Spinal cord (tissue), 10 donors: ENCODE measurements around the gene NOM1. TPM values are rescaled to one million over a fixed set of nuclear protein-coding genes. Genes with fewer than 3 reads are reported as not detected.

Experiments
- DNase-seq, 6 donors: peaks; one replicate each; pipeline versions ENCODE4 v3.0.0 to v3.0.0-alpha.2; 2013 to 2015; ENCODE audit warnings: low spot score in 6 of 6, low read depth in 4 of 6
- H3K27ac ChIP-seq: one replicate; pipeline ENCODE4 v1.5.1; 2013; ENCODE audit warnings: low read depth, low read length, control low read depth
- H3K27me3 ChIP-seq: one replicate; pipeline ENCODE4 v1.6.1; 2013; ENCODE audit warnings: low read length; ENCODE audit not compliant: control insufficient read depth, insufficient read depth
- H3K36me3 ChIP-seq: one replicate; pipeline ENCODE4 v1.6.1; 2013; ENCODE audit warnings: low read length; ENCODE audit not compliant: control insufficient read depth, insufficient read depth
- H3K4me1 ChIP-seq: one replicate; pipeline ENCODE4 v1.6.1; 2013; ENCODE audit warnings: low read length; ENCODE audit not compliant: control insufficient read depth, insufficient read depth
- H3K4me3 ChIP-seq: one replicate; pipeline ENCODE4 v1.5.1; 2013; ENCODE audit warnings: low read depth, low read length, control low read depth
- H3K9me3 ChIP-seq: one replicate; pipeline ENCODE4 v1.6.1; 2013; ENCODE audit warnings: low read length; ENCODE audit not compliant: control insufficient read depth, insufficient read depth
- WGBS: methylation state at CpG from one replicate; pipeline ENCODE4 v1.1.5; 2013; ENCODE audit warnings: missing lambda C conversion rate; ENCODE audit not compliant: insufficient coverage; 5-methylcytosine and 5-hydroxymethylcytosine counted together
- polyA plus RNA-seq, 2 donors: library from polyadenylated mRNA; unstranded; fragments of 120-200 nt; gene quantifications; one replicate each; pipeline ENCODE4 v1.2.1, GENCODE V29; 2013; ENCODE audit not compliant: insufficient read length in 2 of 2
- total RNA-seq, 2 donors: library from RNA; depleted of rRNA in 1 of 2; stranded (reverse); fragments of 120-200 nt in 1 of 2; fragments of >200 nt in 1 of 2; gene quantifications; one replicate each; pipeline versions ENCODE4 v1.2.3 to v1.2.4, GENCODE V29; 2013 to 2014
- donor health status: healthy.

The NOM1 gene
- total and polyA plus RNA-seq, 4 donors: 13.5 to 24.4 (median 20.1) TPM

DNA sequence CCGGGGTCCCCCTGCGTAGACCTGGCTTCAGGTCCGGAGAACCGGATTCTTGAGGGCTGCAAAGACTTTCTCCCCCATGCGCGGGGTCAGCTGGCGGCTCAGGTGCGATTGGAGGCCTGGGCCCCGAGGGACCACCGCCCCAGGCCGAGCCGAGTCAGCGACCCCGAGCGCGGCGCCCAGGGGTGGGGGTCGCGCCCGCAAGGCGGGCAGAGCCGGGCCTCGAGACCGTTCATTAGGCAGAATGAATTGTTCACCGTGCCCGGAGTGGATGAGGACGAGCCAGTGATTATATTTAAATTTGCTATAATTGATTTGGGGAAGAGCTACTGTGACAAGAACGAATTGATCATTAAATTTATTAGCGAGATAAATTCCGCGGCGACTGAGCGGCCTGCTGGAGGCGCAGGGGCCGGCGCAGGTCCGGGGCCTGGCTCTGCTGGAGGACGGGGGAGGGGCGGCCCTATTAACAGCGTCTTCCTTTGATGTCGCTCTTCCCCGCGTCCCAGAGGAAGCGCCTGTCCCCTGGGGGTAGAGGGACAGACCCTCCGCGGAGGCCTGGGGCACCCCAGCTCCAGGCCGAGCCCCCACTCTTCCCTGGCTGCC is 53.4 kb downstream of the NOM1 start:
- DNase-seq: peak in 1 of 6 donors; percentile 14

DNA sequence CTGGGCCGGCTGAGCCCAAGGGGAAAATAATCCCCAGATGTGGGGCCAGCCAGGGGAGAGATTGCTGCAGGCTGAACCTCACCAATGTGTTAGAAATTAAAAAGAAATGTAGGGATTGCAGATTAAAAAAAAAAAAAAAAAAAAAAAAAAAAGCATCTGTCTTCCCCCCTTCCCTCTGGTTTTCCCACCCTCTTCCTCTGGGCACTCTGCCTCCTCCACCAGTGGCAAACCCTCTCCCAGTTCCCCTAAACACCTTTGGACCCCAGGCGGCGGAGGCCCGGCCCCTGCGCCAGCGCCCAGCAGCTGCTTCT is 53.9 kb downstream of the NOM1 start:
- H3K27me3 ChIP-seq: peaks cover 97% of the 10 kb centered on the region
- no peak overlapping the region for H3K4me3 ChIP-seq
- DNase-seq: no peak
- peaks cover 37% of the 10 kb centered on the region for H3K4me1 ChIP-seq
- WGBS: 0% methylated on average over 1 of the region's 6 CpGs
- H3K9me3 ChIP-seq: no peaks in the 10 kb centered on the region
- H3K36me3 ChIP-seq: no peaks in the 10 kb centered on the region
- H3K27ac ChIP-seq: no peak overlapping the region

More for the DNA sequence above, 53.4 kb downstream of the NOM1 start:
- under 1% methylated on average over 47 of the region's 47 CpGs for WGBS
- H3K4me1 ChIP-seq: peaks cover 33% of the 10 kb centered on the region
- no peak overlapping the region for H3K27ac ChIP-seq
- peaks cover 97% of the 10 kb centered on the region for H3K27me3 ChIP-seq
- H3K9me3 ChIP-seq: no peaks in the 10 kb centered on the region
- no peak overlapping the region for H3K4me3 ChIP-seq
- no peaks in the 10 kb centered on the region for H3K36me3 ChIP-seq

DNA sequence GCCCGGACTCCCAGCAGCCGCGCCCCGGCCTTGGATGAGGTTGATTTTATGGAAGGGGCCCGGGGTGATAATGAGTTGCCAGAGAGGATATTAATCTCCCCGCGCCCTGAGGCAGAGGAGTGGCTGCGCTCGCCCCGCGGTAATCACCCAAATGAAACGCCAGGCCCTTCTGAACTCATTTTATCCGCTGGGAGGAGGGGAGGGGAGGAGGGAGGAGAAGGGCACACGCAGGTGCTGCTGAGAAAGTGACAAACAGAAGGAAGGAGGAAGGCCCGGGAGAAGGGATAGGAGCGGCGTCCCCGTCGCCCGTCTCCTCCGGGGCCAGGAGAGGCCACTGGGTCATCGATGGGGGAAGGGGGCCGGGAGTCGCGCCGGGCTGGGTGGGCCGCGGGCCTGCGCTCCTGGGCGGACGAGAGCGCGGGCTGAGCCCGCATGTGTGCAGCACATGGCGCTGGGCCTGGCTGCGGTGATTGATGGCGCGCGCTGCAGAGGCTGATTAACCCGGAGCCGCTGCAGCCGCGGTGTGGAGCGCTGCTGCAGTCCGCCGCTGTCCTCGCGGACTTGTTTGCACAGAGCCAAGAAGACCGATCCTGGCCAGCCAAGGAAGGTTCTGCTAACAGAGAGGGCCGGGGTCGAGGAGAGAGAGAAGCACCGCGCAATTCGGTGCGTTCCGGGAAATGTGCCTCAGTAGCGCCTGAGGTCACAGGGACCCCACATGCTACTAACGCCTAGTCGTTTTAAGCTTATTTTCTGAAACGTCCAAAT is 54.4 kb downstream of the NOM1 start:
- WGBS: 1% methylated on average over 59 of the region's 60 CpGs
- Histone ChIP-seq H3K27ac (no peak overlapping the region), H3K4me3 (no peak overlapping the region), H3K36me3 (no peaks in the 10 kb centered on the region), H3K27me3 (peaks cover 97% of the 10 kb centered on the region), H3K9me3 (no peaks in the 10 kb centered on the region), H3K4me1 (peaks cover 41% of the 10 kb centered on the region)
- DNase-seq: peak in 2 of 6 donors; percentile 46 to 63

DNA sequence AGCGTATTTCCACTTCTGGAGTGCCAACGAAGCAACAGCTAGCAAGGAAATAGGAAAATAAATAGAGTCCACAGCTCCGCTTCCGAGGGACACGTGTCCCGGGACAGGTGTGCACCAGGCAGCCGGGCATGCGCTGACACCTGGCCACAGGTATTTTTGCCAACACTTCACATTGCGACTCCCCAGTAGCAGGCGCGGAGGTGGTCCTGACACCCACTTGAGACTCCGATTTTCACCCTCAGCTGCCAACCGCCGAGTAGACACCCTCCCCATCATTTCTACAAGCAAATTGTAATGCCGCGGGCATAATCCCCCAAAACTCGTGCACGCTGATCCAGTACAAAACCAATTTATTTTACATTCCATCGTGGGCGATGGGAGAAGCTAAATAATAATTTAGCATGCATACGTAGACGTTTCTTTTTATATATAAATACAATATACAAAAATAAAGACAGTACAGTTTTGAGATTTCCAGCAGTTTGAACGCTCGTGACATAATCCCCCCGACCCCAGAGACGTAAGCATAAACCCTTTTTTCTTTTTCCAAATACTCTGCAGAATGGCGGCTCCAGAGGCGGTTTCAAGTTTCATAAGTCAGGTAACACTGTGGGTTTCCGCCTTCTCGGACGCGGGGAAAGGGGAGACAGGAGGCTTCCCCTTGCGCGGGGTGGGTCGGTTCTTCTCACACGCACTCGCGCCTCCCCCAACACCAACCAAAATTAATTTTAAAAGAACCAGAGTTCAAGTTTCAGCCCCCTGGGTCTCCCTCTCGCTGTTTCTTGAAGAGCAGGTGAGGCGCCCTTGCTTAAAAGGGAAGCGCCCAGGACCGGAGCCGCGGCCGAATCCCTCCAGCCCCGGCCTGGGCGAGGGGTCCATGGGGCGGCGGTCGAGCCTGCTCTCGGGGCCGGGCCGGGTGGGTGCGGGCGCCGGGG is 55.3 kb downstream of the NOM1 start:
- H3K27me3 ChIP-seq: peaks cover 96% of the 10 kb centered on the region
- H3K27ac ChIP-seq: no peak overlapping the region
- H3K4me1 ChIP-seq: peaks cover 48% of the 10 kb centered on the region
- no peak overlapping the region for H3K4me3 ChIP-seq
- no peaks in the 10 kb centered on the region for H3K36me3 ChIP-seq
- WGBS: 6% methylated on average over 43 of the region's 56 CpGs
- peak in 1 of 6 donors; percentile 15 for DNase-seq
- H3K9me3 ChIP-seq: no peaks in the 10 kb centered on the region

DNA sequence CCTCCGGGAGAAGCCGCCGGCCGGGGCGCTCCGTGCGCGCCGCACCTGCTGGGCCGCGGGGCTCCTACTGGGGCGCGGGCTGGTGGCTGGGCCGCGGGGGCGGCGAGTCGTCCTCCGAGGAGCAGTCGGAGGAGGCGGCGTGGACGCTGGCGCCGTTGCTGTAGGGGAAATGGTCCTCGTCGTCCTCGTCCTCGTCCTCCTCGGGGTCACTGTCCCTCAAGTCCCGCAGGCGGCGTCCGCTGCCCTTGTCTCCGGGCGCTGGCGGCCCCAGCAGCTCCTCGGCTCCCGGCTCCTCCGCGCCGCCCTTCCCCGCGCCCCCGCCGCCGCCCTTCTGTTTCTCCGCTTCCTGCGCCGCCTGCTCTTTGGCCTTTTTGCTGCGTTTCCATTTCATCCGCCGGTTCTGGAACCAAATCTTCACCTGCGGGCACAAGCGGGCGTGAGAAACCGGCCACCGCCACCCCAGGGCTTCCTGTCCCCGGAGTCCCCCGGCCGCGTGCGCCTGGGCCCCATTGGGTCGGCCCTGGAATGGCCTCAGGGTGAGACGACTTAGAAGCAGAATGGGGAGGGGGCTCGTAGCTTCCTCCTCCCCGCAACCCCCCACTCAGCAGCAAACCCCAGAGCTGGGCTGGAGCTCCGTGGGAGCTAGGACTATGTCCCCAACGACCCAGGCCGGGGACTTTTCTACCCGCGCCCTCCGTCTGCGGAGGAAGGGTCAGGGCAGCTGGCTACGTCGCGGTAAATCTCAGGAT is 56.1 kb downstream of the NOM1 start:
- no peak overlapping the region for H3K27ac ChIP-seq
- H3K27me3 ChIP-seq: peaks cover 93% of the 10 kb centered on the region
- H3K9me3 ChIP-seq: no peaks in the 10 kb centered on the region
- H3K4me3 ChIP-seq: no peak overlapping the region
- DNase-seq: no peak
- WGBS: 3% methylated on average over 76 of the region's 77 CpGs
- H3K4me1 ChIP-seq: peaks cover 45% of the 10 kb centered on the region
- no peaks in the 10 kb centered on the region for H3K36me3 ChIP-seq

DNA sequence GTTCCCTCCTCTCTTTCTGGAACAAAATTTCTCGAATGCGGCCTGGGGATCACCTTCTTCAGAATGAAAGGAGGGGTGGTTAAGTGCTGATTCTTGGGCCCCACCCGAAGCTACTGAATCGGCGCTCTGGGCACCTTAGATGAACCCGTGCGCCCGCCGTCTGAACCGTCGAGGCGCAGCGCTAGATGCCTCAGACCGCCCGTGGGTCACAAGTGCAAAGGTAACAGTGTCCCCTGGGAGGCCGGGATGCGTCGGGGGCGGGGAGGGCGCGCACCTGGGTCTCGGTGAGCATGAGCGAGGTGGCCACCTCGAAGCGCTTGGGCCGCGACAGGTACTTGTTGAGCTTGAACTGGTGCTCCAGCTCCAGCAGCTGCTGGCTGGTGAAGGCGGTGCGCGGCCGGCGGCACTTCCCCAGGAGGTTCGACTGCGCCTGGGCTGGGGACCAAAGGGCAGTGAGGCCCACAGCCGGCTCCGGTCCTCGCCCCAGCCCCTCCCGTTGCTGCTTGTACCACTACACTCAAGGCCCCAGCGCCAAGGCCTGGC is 56.8 kb downstream of the NOM1 start:
- WGBS: 2% methylated on average over 35 of the region's 39 CpGs
- Histone ChIP-seq H3K27ac (no peak overlapping the region), H3K36me3 (no peaks in the 10 kb centered on the region), H3K27me3 (peaks cover 93% of the 10 kb centered on the region), H3K4me3 (no peak overlapping the region), H3K4me1 (peaks cover 51% of the 10 kb centered on the region), H3K9me3 (no peaks in the 10 kb centered on the region)
- no peak for DNase-seq

DNA sequence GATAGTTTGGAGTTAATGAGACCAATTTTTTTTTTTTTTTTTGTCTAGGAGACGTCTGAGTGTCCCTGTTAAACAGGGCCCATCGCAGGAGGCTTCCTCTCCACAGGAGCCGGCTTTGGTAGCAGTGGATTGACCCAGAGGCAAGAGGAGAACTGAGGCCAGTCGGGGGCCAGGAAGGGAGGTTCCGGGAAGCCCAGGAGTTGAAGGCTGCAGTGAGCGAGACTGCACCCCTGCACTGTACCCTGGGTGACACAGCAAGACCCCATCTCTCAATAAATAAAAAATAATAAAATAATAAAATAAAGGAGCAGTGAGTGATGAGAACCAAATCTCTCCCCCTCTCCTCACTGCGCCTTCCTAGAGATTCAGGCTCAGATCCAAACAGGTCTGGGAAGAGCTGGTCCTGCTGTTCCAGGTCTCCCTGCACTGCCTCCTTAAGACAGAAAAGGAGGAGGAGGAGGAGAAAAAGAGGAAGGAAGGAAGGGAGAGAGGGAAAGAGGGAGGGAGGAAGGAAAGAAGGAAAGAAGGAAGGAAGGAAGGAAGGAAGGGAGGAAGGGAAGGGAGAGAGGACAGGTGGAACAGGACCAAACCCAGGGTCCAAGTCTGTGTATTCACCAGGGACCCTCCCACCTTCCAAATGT is 57.4 kb downstream of the NOM1 start:
- Histone ChIP-seq H3K27me3 (peaks cover 93% of the 10 kb centered on the region), H3K27ac (no peak overlapping the region), H3K4me1 (peaks cover 56% of the 10 kb centered on the region), H3K9me3 (no peaks in the 10 kb centered on the region), H3K36me3 (no peaks in the 10 kb centered on the region), H3K4me3 (no peak overlapping the region)
- DNase-seq: no peak
- 0% methylated on average over 3 of the region's 7 CpGs for WGBS

DNA sequence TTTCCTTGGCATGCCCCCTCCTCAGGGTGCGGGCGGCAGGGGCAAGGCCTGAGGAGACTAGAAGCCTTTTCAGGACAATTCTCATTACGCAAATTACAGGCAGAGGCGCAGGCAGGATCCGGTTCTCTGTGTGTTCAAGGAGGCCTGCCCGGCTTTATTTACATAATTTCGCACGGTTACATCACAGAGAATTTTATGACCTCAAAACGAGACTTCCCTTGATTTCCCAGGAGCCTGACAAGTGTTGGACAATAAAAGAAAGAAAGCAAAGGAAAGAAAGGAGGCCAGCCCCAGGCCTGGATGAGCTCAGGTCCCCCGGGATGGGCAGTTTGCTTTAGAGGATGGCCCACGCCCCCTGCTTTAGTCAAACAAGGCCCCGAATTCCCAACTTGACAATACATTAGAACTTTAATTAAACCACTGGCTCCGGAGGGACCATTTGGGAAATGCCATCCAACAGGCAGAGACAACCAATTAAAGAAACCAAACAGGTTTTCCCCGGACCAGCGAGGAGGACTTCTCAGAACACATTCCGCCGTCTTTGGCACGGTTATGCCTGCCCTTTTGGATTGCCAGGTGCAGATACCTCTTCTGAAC is 58.1 kb downstream of the NOM1 start:
- Histone ChIP-seq H3K27me3 (peaks cover 93% of the 10 kb centered on the region), H3K36me3 (no peaks in the 10 kb centered on the region), H3K27ac (no peak overlapping the region), H3K4me1 (peaks cover 51% of the 10 kb centered on the region), H3K9me3 (no peaks in the 10 kb centered on the region), H3K4me3 (no peak overlapping the region)
- 9% methylated on average over 15 of the region's 18 CpGs for WGBS
- no peak for DNase-seq
